ENCODE results near the gene CORO7.

Gene CORO7

DNA sequence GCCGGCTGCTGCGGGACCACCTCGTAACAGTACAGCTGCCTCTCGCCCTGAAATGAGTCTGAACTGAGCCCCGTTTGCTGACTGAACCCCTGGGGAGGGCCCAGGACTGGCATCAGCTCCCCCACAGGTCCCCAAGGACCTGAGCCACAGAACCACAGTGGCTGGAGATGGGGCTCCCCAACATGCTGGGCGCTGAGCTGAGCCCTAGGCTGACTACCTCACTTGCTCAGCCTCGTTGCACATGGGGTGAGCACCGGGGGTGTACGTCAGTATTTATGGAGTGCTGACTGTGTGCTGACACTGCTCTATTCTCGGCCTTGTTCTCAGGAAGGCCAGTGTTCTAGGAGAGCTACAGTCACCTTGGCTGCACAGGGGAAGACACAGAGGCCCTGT lies 51.4 kb downstream of the CORO7 start:
- TF ChIP-seq FOXP2 (optimal IDR thresholded peaks at IDR 0.05; ENCODE audit: borderline replicate concordance, extremely low read depth, extremely low read length, insufficient read depth) (no peak), TAF1 (IDR thresholded peaks at IDR 0.05; ENCODE audit: borderline replicate concordance, insufficient read depth, low read length) (no peak), POLR2AphosphoS5 (IDR thresholded peaks at IDR 0.05; ENCODE audit: low read depth, low read length) (no peak), SIN3A (IDR thresholded peaks at IDR 0.05; ENCODE audit: borderline replicate concordance, insufficient read depth, low read length) (no peak)
- TF ChIP-seq, protein P1, sequence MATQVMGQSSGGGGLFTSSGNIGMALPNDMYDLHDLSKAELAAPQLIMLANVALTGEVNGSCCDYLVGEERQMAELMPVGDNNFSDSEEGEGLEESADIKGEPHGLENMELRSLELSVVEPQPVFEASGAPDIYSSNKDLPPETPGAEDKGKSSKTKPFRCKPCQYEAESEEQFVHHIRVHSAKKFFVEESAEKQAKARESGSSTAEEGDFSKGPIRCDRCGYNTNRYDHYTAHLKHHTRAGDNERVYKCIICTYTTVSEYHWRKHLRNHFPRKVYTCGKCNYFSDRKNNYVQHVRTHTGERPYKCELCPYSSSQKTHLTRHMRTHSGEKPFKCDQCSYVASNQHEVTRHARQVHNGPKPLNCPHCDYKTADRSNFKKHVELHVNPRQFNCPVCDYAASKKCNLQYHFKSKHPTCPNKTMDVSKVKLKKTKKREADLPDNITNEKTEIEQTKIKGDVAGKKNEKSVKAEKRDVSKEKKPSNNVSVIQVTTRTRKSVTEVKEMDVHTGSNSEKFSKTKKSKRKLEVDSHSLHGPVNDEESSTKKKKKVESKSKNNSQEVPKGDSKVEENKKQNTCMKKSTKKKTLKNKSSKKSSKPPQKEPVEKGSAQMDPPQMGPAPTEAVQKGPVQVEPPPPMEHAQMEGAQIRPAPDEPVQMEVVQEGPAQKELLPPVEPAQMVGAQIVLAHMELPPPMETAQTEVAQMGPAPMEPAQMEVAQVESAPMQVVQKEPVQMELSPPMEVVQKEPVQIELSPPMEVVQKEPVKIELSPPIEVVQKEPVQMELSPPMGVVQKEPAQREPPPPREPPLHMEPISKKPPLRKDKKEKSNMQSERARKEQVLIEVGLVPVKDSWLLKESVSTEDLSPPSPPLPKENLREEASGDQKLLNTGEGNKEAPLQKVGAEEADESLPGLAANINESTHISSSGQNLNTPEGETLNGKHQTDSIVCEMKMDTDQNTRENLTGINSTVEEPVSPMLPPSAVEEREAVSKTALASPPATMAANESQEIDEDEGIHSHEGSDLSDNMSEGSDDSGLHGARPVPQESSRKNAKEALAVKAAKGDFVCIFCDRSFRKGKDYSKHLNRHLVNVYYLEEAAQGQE (IDR thresholded peaks at IDR 0.05; ENCODE audit: insufficient read depth in 1 of 2, low read depth in 2 of 2, low read length in 2 of 2), result no peak

DNA sequence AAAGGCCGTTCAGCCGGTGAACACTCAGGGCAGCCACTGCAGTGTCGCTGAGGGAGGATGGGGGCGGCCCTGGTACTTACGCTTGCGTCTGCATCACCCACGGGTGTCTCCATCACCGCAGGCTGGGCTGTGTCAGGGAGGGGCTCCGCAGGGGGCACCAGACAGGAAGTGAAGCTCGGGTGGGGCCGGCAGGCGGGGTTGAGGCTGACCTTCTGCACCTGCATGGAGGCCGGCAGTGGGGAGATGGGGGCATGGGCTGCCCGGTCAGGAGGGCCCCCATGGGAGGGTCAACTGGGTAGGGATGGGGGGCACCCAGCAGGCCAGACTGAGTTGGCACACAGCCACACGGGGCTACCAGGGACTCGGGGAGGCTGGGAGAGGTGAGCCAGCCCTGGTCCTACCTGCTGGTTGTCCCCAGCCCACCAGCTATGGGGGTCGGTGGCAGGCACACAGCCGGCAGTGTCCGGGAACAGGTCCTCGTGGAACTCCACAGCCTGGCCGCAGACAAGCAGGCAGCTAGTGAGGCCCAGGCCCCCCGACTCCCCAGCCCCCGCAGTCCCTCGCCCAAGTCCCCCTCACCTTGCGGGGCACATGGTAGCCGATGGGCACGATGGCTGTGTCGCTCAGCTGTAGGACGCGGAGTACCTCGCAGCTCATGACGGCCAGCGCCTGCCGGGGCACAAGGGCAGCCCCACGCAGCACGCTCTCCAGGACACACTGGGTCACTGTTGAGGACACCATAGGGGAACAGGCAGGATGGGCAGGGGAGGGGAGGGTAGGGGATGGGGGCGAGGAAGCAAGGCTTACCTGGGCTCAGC lies 52.0 kb downstream of the CORO7 start:
- TF ChIP-seq, protein P1 (IDR thresholded peaks at IDR 0.05; ENCODE audit: insufficient read depth in 1 of 2, low read depth in 2 of 2, low read length in 2 of 2), result no peak
- TF ChIP-seq TAF1 (IDR thresholded peaks at IDR 0.05; ENCODE audit: borderline replicate concordance, insufficient read depth, low read length) (no peak), SIN3A (IDR thresholded peaks at IDR 0.05; ENCODE audit: borderline replicate concordance, insufficient read depth, low read length) (no peak), FOXP2 (optimal IDR thresholded peaks at IDR 0.05; ENCODE audit: borderline replicate concordance, extremely low read depth, extremely low read length, insufficient read depth) (no peak), POLR2AphosphoS5 (IDR thresholded peaks at IDR 0.05; ENCODE audit: low read depth, low read length) (no peak)

DNA sequence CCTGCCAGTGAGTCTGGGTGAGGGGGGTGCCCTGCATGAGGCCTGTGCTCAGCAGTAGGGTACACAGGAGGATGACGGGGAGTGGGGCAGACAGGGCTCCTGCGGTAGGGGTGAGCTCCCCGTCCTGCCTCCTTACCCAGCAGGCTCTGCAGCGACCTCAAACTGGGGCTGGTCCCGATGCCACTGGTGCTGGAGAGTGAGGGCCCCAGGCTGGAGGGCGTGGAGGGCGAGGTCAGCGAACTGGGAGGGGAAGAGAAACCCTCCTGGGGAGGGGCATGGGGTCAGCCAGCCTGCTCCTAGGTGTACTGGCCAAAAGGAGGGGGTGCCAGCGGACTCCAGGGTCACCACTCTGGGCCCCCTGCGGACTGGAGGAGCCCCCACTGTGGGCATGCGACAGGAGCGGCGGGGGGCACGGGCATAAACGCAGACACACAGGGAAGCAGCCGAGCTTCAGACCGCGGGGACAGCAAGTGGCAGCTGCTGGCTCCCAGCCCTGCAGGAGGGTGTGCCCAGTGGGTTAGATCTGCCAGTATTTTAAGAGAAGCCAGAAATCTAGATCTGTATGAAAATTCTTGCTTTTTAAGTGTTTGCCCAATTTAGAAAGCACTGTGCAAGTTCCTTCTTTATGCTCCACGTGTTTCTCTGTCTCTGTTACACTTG lies 53.8 kb downstream of the CORO7 start:
- TF ChIP-seq, protein P1 (IDR thresholded peaks at IDR 0.05; ENCODE audit: insufficient read depth in 1 of 2, low read depth in 2 of 2, low read length in 2 of 2), result no peak
- no peak for TF ChIP-seq TAF1 (IDR thresholded peaks at IDR 0.05; ENCODE audit: borderline replicate concordance, insufficient read depth, low read length)
- TF ChIP-seq SIN3A (IDR thresholded peaks at IDR 0.05; ENCODE audit: borderline replicate concordance, insufficient read depth, low read length), result no peak
- TF ChIP-seq POLR2AphosphoS5 (IDR thresholded peaks at IDR 0.05; ENCODE audit: low read depth, low read length), result no peak
- TF ChIP-seq FOXP2 (optimal IDR thresholded peaks at IDR 0.05; ENCODE audit: borderline replicate concordance, extremely low read depth, extremely low read length, insufficient read depth), result no peak

DNA sequence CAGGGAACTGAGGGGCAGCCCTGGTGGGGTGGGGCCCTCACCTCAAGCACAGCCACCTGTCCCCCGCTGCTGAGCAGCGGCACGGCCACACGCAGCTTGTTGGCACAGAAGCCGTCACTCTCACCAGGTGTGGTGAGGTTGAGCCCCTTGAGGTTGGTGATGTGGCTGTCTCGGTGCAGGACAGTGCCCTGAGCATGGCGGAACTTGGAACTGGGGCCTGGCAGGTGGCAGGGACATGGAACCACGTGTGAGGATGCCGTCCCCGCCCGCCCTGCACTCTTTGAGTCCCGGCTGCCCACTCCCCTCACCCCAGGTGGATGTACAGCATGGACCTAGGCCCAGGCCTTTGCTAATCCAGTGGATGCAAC lies 54.5 kb downstream of the CORO7 start:
- TF ChIP-seq SIN3A (IDR thresholded peaks at IDR 0.05; ENCODE audit: borderline replicate concordance, insufficient read depth, low read length), result no peak
- TF ChIP-seq, protein P1 (IDR thresholded peaks at IDR 0.05; ENCODE audit: insufficient read depth in 1 of 2, low read depth in 2 of 2, low read length in 2 of 2), result no peak
- TF ChIP-seq TAF1 (IDR thresholded peaks at IDR 0.05; ENCODE audit: borderline replicate concordance, insufficient read depth, low read length), result no peak
- TF ChIP-seq FOXP2 (optimal IDR thresholded peaks at IDR 0.05; ENCODE audit: borderline replicate concordance, extremely low read depth, extremely low read length, insufficient read depth), result no peak

Measured in PFSK-1 (cell line).